ENCODE measurements around the gene GFRA1.

Gene GFRA1

DNA sequence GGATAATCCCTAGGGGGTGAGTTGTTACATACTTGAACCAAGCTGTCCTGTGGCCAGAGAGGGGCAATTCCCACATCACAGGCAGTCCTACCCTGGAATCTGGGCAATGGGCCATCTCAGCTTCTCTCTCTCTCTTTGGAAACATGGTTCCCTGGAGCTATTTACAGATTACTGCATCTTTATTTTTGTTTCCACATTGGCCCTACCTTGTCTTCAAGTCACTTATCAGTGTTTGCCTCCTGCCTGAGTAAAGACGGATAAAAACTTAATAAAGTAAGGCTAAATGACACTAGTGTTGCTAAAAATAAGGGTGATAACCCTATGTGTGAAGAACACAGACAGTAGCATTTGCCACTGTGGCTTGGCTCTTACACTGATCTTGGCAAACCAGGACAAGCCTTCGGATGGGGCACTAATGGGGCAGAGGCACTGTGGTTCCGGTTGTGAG, 228.2 kb downstream of the GFRA1 start:
- no peak overlapping the region for H3K4me2 ChIP-seq (ENCODE audit: insufficient read depth, low read length, poor library complexity, severe bottlenecking)
- DNase-seq (ENCODE audit: low spot score) = no peak
- H2BK120ac ChIP-seq (ENCODE audit: low read depth, low read length) = no peak overlapping the region
- H3K9ac ChIP-seq (ENCODE audit: low read depth, low read length, poor library complexity) = no peak overlapping the region
- H3K27ac ChIP-seq (replicated peaks; ENCODE audit: low read length) = no peak overlapping the region
- H2BK12ac ChIP-seq (ENCODE audit: low read length) = no peak overlapping the region
- no peak overlapping the region for H3K4me3 ChIP-seq (ENCODE audit: low read length in 2 of 2)
- H4K91ac ChIP-seq (ENCODE audit: low read depth, low read length, poor library complexity) = no peak overlapping the region
- H4K8ac ChIP-seq (ENCODE audit: low read depth, low read length) = no peak overlapping the region
- no peak overlapping the region for H2AFZ ChIP-seq (ENCODE audit: low read length)
- H2BK15ac ChIP-seq (ENCODE audit: low read length) = no peak overlapping the region
- no peak overlapping the region for H3K18ac ChIP-seq (ENCODE audit: low read length)
- H3K4me1 ChIP-seq (ENCODE audit: control insufficient read depth in 2 of 2, insufficient read depth in 1 of 2, low read depth in 1 of 2, low read length in 2 of 2) = no peaks in the 10 kb centered on the region
- no peaks in the 10 kb centered on the region for H3K27me3 ChIP-seq (ENCODE audit: control insufficient read depth in 3 of 3, insufficient read depth in 3 of 3, low read depth in 1 of 3, low read length in 3 of 3)
- no peak overlapping the region for H3K14ac ChIP-seq (ENCODE audit: low read length)
- no peak overlapping the region for H3K4ac ChIP-seq (ENCODE audit: low read length)
- no CpG with 5 or more reads among the region's 3 CpGs for WGBS, 2 donors (ENCODE audit: extremely low coverage in 2 of 2, insufficient read length in 2 of 2, insufficient replicate concordance in 1 of 2)
- no peak overlapping the region for H2BK5ac ChIP-seq (ENCODE audit: low read length)
- H3K9me3 ChIP-seq (replicated peaks in 1 of 2; ENCODE audit: control insufficient read depth in 2 of 2, insufficient read depth in 1 of 2, low read depth in 1 of 2, low read length in 2 of 2) = peaks cover 0 to 2% of the 10 kb centered on the region in 2 donors
- H2AK5ac ChIP-seq (ENCODE audit: low read depth, low read length) = no peak overlapping the region
- no peaks in the 10 kb centered on the region for H3K36me3 ChIP-seq (replicated peaks in 1 of 2; ENCODE audit: control insufficient read depth in 2 of 2, insufficient read depth in 2 of 2, low read length in 2 of 2)
- no peak overlapping the region for H3K23ac ChIP-seq (ENCODE audit: low read depth, low read length, poor library complexity)
- H3K79me1 ChIP-seq (ENCODE audit: low read depth, low read length) = no peaks in the 10 kb centered on the region

DNA sequence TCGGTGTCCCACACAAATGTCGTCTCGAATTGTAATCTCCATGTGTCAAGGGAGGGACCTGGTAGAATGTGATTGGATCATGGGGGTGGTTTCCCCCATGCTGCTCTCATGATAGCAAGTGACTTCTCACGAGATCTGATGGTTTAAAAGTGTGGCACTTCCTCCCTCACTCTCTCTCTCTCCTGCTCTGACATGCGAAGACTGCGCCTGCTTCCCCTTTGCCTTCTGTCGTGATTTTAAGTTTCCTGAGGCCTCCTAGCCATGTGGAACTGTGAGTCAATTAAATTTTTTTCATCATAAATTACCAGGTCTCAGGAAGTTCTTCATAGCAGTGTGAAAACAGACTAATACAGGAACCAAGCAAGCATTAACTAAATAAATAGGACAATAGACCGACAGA, 229.1 kb downstream of the GFRA1 start:
- Histone ChIP-seq H3K27me3 (ENCODE audit: control insufficient read depth in 3 of 3, insufficient read depth in 3 of 3, low read depth in 1 of 3, low read length in 3 of 3) (no peaks in the 10 kb centered on the region), H3K9ac (ENCODE audit: low read depth, low read length, poor library complexity) (no peak overlapping the region), H3K79me1 (ENCODE audit: low read depth, low read length) (no peaks in the 10 kb centered on the region), H2BK15ac (ENCODE audit: low read length) (no peak overlapping the region), H3K36me3 (replicated peaks in 1 of 2; ENCODE audit: control insufficient read depth in 2 of 2, insufficient read depth in 2 of 2, low read length in 2 of 2) (no peaks in the 10 kb centered on the region), H3K4me3 (ENCODE audit: low read length in 2 of 2) (no peak overlapping the region), H3K27ac (replicated peaks; ENCODE audit: low read length) (no peak overlapping the region), H3K4ac (ENCODE audit: low read length) (no peak overlapping the region), H2AFZ (ENCODE audit: low read length) (no peak overlapping the region), H3K4me1 (ENCODE audit: control insufficient read depth in 2 of 2, insufficient read depth in 1 of 2, low read depth in 1 of 2, low read length in 2 of 2) (no peaks in the 10 kb centered on the region), H2AK5ac (ENCODE audit: low read depth, low read length) (no peak overlapping the region), H2BK12ac (ENCODE audit: low read length) (no peak overlapping the region), H2BK120ac (ENCODE audit: low read depth, low read length) (no peak overlapping the region), H3K18ac (ENCODE audit: low read length) (no peak overlapping the region), H3K14ac (ENCODE audit: low read length) (no peak overlapping the region), H2BK5ac (ENCODE audit: low read length) (no peak overlapping the region), H4K91ac (ENCODE audit: low read depth, low read length, poor library complexity) (no peak overlapping the region), H4K8ac (ENCODE audit: low read depth, low read length) (no peak overlapping the region), H3K4me2 (ENCODE audit: insufficient read depth, low read length, poor library complexity, severe bottlenecking) (no peak overlapping the region), H3K23ac (ENCODE audit: low read depth, low read length, poor library complexity) (no peak overlapping the region), H3K9me3 (replicated peaks in 1 of 2; ENCODE audit: control insufficient read depth in 2 of 2, insufficient read depth in 1 of 2, low read depth in 1 of 2, low read length in 2 of 2) (peaks cover 0 to 2% of the 10 kb centered on the region in 2 donors)
- DNase-seq (ENCODE audit: low spot score) = no peak
- WGBS, 2 donors (ENCODE audit: extremely low coverage in 2 of 2, insufficient read length in 2 of 2, insufficient replicate concordance in 1 of 2) = no CpG with 5 or more reads among the region's 8 CpGs

DNA sequence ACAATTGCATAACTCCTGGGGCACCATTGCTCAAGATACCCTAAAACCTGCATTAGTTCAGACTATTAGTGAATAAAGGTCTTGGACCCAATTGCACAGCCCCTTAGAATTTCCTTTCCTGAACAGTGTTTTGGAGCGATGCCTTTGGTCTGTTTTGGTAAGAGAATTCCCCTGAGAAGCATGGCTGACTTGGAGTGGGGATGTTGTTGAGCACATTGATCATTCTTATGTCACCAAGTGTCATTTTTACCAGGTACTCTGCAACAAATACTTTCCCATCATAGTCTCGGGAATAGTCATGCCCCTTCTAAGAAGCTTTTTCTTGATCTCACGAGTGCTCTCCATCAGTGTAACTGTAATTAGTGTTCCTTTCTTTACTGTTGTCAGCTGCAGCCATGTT, 229.7 kb downstream of the GFRA1 start:
- Histone ChIP-seq H3K9me3 (replicated peaks in 1 of 2; ENCODE audit: control insufficient read depth in 2 of 2, insufficient read depth in 1 of 2, low read depth in 1 of 2, low read length in 2 of 2) (peaks cover 0 to 2% of the 10 kb centered on the region in 2 donors), H2AK5ac (ENCODE audit: low read depth, low read length) (no peak overlapping the region), H3K23ac (ENCODE audit: low read depth, low read length, poor library complexity) (no peak overlapping the region), H2BK12ac (ENCODE audit: low read length) (no peak overlapping the region), H2AFZ (ENCODE audit: low read length) (no peak overlapping the region), H3K27me3 (ENCODE audit: control insufficient read depth in 3 of 3, insufficient read depth in 3 of 3, low read depth in 1 of 3, low read length in 3 of 3) (no peaks in the 10 kb centered on the region), H3K27ac (replicated peaks; ENCODE audit: low read length) (no peak overlapping the region), H2BK15ac (ENCODE audit: low read length) (no peak overlapping the region), H3K4ac (ENCODE audit: low read length) (no peak overlapping the region), H3K4me2 (ENCODE audit: insufficient read depth, low read length, poor library complexity, severe bottlenecking) (no peak overlapping the region), H4K8ac (ENCODE audit: low read depth, low read length) (no peak overlapping the region), H3K9ac (ENCODE audit: low read depth, low read length, poor library complexity) (no peak overlapping the region), H4K91ac (ENCODE audit: low read depth, low read length, poor library complexity) (no peak overlapping the region), H3K79me1 (ENCODE audit: low read depth, low read length) (no peaks in the 10 kb centered on the region), H2BK5ac (ENCODE audit: low read length) (no peak overlapping the region), H3K4me3 (ENCODE audit: low read length in 2 of 2) (no peak overlapping the region), H3K4me1 (ENCODE audit: control insufficient read depth in 2 of 2, insufficient read depth in 1 of 2, low read depth in 1 of 2, low read length in 2 of 2) (no peaks in the 10 kb centered on the region), H2BK120ac (ENCODE audit: low read depth, low read length) (no peak overlapping the region), H3K36me3 (replicated peaks in 1 of 2; ENCODE audit: control insufficient read depth in 2 of 2, insufficient read depth in 2 of 2, low read length in 2 of 2) (no peaks in the 10 kb centered on the region), H3K14ac (ENCODE audit: low read length) (no peak overlapping the region), H3K18ac (ENCODE audit: low read length) (no peak overlapping the region)
- no CpG with 5 or more reads among the region's 3 CpGs for whole genome bisulfite sequencing, 2 donors (ENCODE audit: extremely low coverage in 2 of 2, insufficient read length in 2 of 2, insufficient replicate concordance in 1 of 2)
- DNase-seq (ENCODE audit: low spot score) = no peak

DNA sequence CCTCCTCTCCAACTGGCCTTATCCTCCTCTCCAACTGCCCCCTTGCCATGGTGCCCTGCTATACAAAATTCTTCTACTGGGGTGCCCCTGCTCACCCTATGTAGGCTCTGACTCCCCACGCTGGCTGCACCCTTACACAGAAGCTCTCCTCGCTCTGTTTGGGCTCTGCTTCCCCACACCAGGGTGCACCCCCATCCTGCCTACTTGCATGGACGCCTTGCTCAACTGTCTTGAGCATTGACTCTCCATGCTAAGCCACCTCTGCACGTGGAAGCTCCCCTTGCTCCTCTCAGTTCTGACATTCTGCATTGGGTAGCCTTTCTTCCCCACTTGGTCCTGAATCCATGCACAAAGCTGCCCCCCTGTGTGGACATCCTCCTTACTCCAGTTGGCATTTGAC, 231.1 kb downstream of the GFRA1 start:
- Histone ChIP-seq H3K4me1 (ENCODE audit: control insufficient read depth in 2 of 2, insufficient read depth in 1 of 2, low read depth in 1 of 2, low read length in 2 of 2) (no peaks in the 10 kb centered on the region), H3K23ac (ENCODE audit: low read depth, low read length, poor library complexity) (no peak overlapping the region), H3K27me3 (ENCODE audit: control insufficient read depth in 3 of 3, insufficient read depth in 3 of 3, low read depth in 1 of 3, low read length in 3 of 3) (no peaks in the 10 kb centered on the region), H2BK120ac (ENCODE audit: low read depth, low read length) (no peak overlapping the region), H2BK12ac (ENCODE audit: low read length) (no peak overlapping the region), H2AK5ac (ENCODE audit: low read depth, low read length) (no peak overlapping the region), H3K4me3 (ENCODE audit: low read length in 2 of 2) (peak overlapping the region in 1 of 2 donors; percentile 34), H4K8ac (ENCODE audit: low read depth, low read length) (no peak overlapping the region), H2AFZ (ENCODE audit: low read length) (no peak overlapping the region), H3K14ac (ENCODE audit: low read length) (no peak overlapping the region), H3K27ac (replicated peaks; ENCODE audit: low read length) (no peak overlapping the region), H3K79me1 (ENCODE audit: low read depth, low read length) (no peaks in the 10 kb centered on the region), H2BK15ac (ENCODE audit: low read length) (no peak overlapping the region), H3K4me2 (ENCODE audit: insufficient read depth, low read length, poor library complexity, severe bottlenecking) (no peak overlapping the region), H3K9me3 (replicated peaks in 1 of 2; ENCODE audit: control insufficient read depth in 2 of 2, insufficient read depth in 1 of 2, low read depth in 1 of 2, low read length in 2 of 2) (peaks cover 0 to 2% of the 10 kb centered on the region in 2 donors), H4K91ac (ENCODE audit: low read depth, low read length, poor library complexity) (no peak overlapping the region), H3K4ac (ENCODE audit: low read length) (no peak overlapping the region), H3K9ac (ENCODE audit: low read depth, low read length, poor library complexity) (no peak overlapping the region), H2BK5ac (ENCODE audit: low read length) (no peak overlapping the region), H3K18ac (ENCODE audit: low read length) (no peak overlapping the region), H3K36me3 (replicated peaks in 1 of 2; ENCODE audit: control insufficient read depth in 2 of 2, insufficient read depth in 2 of 2, low read length in 2 of 2) (no peaks in the 10 kb centered on the region)
- no CpG with 5 or more reads among the region's 4 CpGs for WGBS, 2 donors (ENCODE audit: extremely low coverage in 2 of 2, insufficient read length in 2 of 2, insufficient replicate concordance in 1 of 2)
- no peak for DNase-seq (ENCODE audit: low spot score)
